BLaER1 treated with 17β-estradiol and CSF1 and Interleukin-3, amounts not matched to agents 10 nM and 100 nM (cell line): Measurements from ENCODE around the gene UTF1.
A peak's percentile ranks its signal among the peaks of the same experiment; 100 is the strongest.
"Not testable (repeated sequence)": the region's sequence is repeated elsewhere in the genome, so short reads cannot be mapped to it uniquely, and the experiment has no call there.

ENCODE experiments used
- H3K27ac ChIP-seq, 11 experiments: shearing (Covaris generic); formaldehyde crosslinking; 2 replicates each; pipeline ENCODE4 v1.8.1; 2022
- H3K27me3 ChIP-seq, 11 experiments: shearing (Covaris generic); formaldehyde crosslinking; 2 replicates each; pipeline ENCODE4 v1.8.1; 2022
- H3K36me3 ChIP-seq, 11 experiments: shearing (Covaris generic); formaldehyde crosslinking; 2 replicates each; pipeline ENCODE4 v1.8.1; 2022
- H3K4me1 ChIP-seq, 10 experiments: shearing (Covaris generic); formaldehyde crosslinking; 2 replicates each; pipeline ENCODE4 v1.8.1; 2022
- H3K4me2 ChIP-seq, 11 experiments: shearing (Covaris generic); formaldehyde crosslinking; 2 replicates each; pipeline ENCODE4 v1.8.1; 2022
- H3K4me3 ChIP-seq, 10 experiments: shearing (Covaris generic); formaldehyde crosslinking; 2 replicates each; pipeline ENCODE4 v1.8.1; 2022
- H3K9ac ChIP-seq, 11 experiments: shearing (Covaris generic); formaldehyde crosslinking; 2 replicates each; pipeline ENCODE4 v1.8.1; 2022
- H3K9me3 ChIP-seq, 11 experiments: shearing (Covaris generic); formaldehyde crosslinking; replicated peaks in 1 of 11; 2 replicates each; pipeline ENCODE4 v1.8.1; 2022
- H4K20me1 ChIP-seq, 11 experiments: shearing (Covaris generic); formaldehyde crosslinking; 2 replicates each; pipeline ENCODE4 v1.8.1; 2022
- Cebpa-rat ChIP-seq, 11 experiments: shearing (Covaris generic); IDR thresholded peaks; 2 replicates each; pipeline ENCODE4 v1.8.1; 2022

The UTF1 gene

DNA sequence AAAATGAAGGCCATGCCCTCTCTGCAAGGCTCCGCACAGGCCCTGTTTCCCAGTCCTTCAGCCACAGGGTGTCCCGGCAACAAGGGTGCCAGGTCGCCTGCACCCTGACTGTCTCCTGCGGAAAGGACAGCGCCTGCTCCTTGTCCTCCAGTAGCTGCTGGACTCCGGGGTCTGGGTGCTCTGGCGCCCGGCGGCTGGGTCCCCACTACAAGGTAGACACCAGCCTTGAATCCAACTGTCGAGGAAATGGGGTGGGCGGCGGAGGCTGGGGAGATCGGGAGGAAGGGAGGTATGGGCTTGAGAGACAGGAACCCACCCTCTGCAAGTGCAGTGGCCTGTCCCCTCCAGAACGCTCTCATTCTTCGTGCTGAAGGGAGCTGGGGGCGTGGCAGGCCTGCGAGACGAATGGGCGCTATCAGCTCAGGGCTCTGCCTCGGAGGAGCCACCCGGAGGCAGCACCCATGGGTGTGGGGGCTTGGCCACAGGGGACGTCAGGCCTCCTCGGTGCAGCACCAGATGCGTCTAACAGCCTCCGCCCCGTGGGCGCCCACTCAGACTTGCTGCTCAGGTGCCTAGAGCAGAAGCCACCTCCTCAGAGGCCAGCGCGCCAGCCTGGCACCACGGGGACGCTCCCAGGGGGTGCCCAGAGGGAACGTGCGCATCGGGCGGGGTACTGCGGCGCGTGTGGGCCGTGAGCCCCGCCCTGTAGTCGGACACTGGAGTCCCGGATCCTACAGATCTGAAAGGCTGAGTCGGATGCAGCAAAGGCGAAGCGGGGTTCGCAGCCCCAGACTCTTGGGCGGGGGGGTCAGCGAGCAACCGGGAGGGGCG, 31.1 kb downstream of the UTF1 start:
- no peak for TF ChIP-seq Cebpa-rat (IDR thresholded peaks at IDR 0.05)
- H3K4me2 ChIP-seq, result peak overlapping the region; percentile 86 to 100 (median 97)
- peak overlapping the region; percentile 81 to 100 (median 92) for H3K27ac ChIP-seq
- no peaks in the 10 kb centered on the region for H3K36me3 ChIP-seq
- H3K9ac ChIP-seq, result peak overlapping the region; percentile 82 to 90 (median 86)
- H3K9me3 ChIP-seq, result no peaks in the 10 kb centered on the region
- peak overlapping the region; percentile 57 to 75 (median 64) for H3K4me3 ChIP-seq
- H3K27me3 ChIP-seq, result peaks cover 0 to 19% (median 6%) of the 10 kb centered on the region in 11 experiments; a peak in 10 of 22 replicates
- H4K20me1 ChIP-seq, result peaks cover 0 to 20% (median 0%) of the 10 kb centered on the region in 11 experiments; a peak in 6 of 22 replicates
- H3K4me1 ChIP-seq, result peaks cover 75 to 92% (median 82%) of the 10 kb centered on the region in 10 experiments

DNA sequence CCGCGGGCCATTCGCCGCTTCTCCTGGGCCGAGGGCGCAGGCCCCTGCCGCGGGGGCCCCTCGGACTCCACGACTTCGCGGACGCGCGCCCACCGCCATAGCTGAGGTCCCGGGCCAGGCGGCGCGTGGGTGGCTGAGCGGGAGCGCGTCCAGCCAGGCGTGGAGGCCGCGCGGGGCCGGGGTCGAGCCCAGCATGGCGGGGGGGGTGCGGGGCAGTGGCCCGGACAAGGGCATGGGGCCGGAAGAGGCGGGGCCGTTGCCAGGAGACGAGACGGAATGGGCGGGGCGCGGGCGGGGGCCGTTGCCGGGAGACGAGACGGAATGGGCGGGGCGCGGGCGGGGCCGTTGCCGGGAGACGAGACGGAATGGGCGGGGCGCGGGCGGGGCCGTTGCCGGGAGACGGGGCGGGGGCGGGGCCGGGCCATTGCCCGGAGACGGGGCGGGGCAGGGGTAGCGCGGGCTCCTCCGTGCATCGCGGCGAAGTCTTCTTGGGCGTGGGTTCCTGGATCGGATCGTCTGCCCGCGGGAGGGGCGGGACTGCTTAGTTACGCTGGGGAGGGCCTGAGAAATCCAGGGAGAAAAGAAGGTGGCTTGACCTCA, 31.8 kb downstream of the UTF1 start:
- no peaks in the 10 kb centered on the region for H3K9me3 ChIP-seq
- peak overlapping the region; percentile 57 to 75 (median 64) for H3K4me3 ChIP-seq
- H4K20me1 ChIP-seq, result peaks cover 0 to 23% (median 0%) of the 10 kb centered on the region in 11 experiments; a peak in 6 of 22 replicates
- peaks cover 68 to 89% (median 75%) of the 10 kb centered on the region in 10 experiments for H3K4me1 ChIP-seq
- H3K27ac ChIP-seq, result peak overlapping the region; percentile 81 to 100 (median 92)
- H3K36me3 ChIP-seq, result no peaks in the 10 kb centered on the region
- H3K9ac ChIP-seq, result peak overlapping the region; percentile 82 to 90 (median 86)
- H3K4me2 ChIP-seq, result peak overlapping the region; percentile 86 to 100 (median 97)
- peaks cover 0 to 19% (median 6%) of the 10 kb centered on the region in 11 experiments; a peak in 10 of 22 replicates for H3K27me3 ChIP-seq
- TF ChIP-seq Cebpa-rat (IDR thresholded peaks at IDR 0.05), result no peak

DNA sequence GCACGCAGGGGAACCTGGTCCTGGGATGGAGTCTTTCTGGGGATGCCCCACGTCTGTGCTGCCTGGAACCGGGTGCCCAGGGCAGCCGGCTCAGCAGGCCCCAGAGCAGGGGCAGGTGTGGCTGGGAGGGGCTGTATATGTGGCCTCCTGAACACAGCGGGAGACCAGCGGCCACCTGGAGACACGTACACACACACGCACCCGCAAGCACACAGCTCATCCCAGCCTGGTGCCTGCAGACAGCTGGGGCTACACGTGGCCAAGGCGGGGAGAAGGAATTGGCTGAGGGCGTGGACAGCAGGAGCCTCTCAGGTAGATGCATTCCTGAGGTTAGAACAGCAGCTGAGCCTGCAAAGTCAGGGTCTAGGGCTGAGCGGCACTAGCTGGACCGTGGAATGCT, 32.7 kb downstream of the UTF1 start:
- Histone ChIP-seq H3K4me2 (peak overlapping the region; percentile 71 to 94 (median 79)), H3K4me1 (peaks cover 60 to 81% (median 66%) of the 10 kb centered on the region in 10 experiments), H4K20me1 (peaks cover 0 to 23% (median 0%) of the 10 kb centered on the region in 11 experiments; a peak in 6 of 22 replicates), H3K9ac (peak overlapping the region in 6 of 11 experiments; percentile 26 to 66 (median 47); a peak in 8 of 22 replicates), H3K27me3 (peaks cover 0 to 19% (median 6%) of the 10 kb centered on the region in 11 experiments; a peak in 10 of 22 replicates), H3K4me3 (peak overlapping the region in 6 of 10 experiments; percentile 31 to 57 (median 46); a peak in 9 of 20 replicates), H3K36me3 (peaks cover 0 to 5% (median 0%) of the 10 kb centered on the region in 11 experiments; a peak in 2 of 22 replicates), H3K9me3 (no peaks in the 10 kb centered on the region), H3K27ac (peak overlapping the region in 5 of 11 experiments; percentile 8 to 48 (median 37); a peak in 6 of 22 replicates)
- TF ChIP-seq Cebpa-rat (IDR thresholded peaks at IDR 0.05), result no peak

DNA sequence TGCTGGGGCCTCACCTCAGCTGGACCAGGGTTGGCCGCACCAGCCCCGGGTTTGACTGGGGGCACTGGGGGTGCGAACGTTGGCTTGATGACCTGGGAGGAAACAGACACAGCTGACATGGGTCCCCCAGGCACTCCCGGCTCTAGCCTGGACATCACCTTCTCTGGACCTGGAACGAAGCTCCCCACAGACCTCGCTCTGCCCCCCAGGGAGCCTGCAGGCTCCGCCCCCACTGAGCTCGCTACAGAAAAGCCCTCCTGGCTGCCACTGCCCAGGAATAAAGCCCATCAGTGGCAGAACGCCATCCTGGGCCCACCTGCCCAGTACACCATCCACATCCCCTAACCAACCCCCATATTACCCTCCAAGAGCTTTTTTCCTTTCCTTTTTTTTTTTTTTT, 33.7 kb downstream of the UTF1 start:
- Histone ChIP-seq H3K4me3 (no peak overlapping the region), H3K4me1 (peaks cover 50 to 71% (median 56%) of the 10 kb centered on the region in 10 experiments), H3K36me3 (peaks cover 0 to 14% (median 0%) of the 10 kb centered on the region in 11 experiments; a peak in 6 of 22 replicates), H3K27me3 (peaks cover 0 to 19% (median 6%) of the 10 kb centered on the region in 11 experiments; a peak in 10 of 22 replicates), H3K9me3 (no peaks in the 10 kb centered on the region), H4K20me1 (peaks cover 0 to 14% (median 0%) of the 10 kb centered on the region in 11 experiments; a peak in 6 of 22 replicates), H3K4me2 (peak overlapping the region; percentile 34 to 91 (median 78); a peak in 20 of 22 replicates), H3K9ac (peak overlapping the region in 1 of 11 experiments; percentile 10; a peak in 1 of 22 replicates), H3K27ac (no peak overlapping the region)
- no peak for TF ChIP-seq Cebpa-rat (IDR thresholded peaks at IDR 0.05)

DNA sequence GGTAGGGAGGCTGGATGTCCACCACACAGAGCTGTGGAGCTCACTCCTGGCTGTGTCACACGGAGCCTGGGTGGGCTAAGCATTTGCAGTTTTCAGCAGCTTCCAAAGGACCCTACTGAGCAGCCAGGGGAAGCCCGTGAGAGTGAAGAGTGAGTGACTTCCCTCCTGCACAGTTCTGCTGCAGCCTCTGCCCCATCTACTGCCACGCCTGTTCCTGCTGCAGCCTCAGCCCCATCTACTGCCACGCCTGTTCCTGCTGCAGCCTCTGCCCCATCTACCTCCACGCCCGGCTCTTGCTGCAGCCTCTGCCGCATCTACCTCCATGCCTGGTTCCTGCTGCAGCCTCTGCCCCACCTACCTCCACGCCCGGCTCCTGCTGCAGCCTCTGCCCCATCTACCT, 34.4 kb downstream of the UTF1 start:
- no peaks in the 10 kb centered on the region for H3K9me3 ChIP-seq
- no peak overlapping the region for H3K9ac ChIP-seq
- no peak for TF ChIP-seq Cebpa-rat (IDR thresholded peaks at IDR 0.05)
- H3K4me1 ChIP-seq, result peaks cover 50 to 65% (median 57%) of the 10 kb centered on the region in 10 experiments
- no peak overlapping the region for H3K27ac ChIP-seq
- peaks cover 0 to 19% (median 6%) of the 10 kb centered on the region in 11 experiments; a peak in 9 of 22 replicates for H3K27me3 ChIP-seq
- H3K36me3 ChIP-seq, result peaks cover 0 to 22% (median 0%) of the 10 kb centered on the region in 11 experiments; a peak in 7 of 22 replicates
- no peak overlapping the region for H3K4me3 ChIP-seq
- peaks cover 0 to 16% (median 0%) of the 10 kb centered on the region in 11 experiments; a peak in 7 of 22 replicates for H4K20me1 ChIP-seq
- peak overlapping the region; percentile 9 to 91 (median 78); a peak in 19 of 22 replicates for H3K4me2 ChIP-seq

DNA sequence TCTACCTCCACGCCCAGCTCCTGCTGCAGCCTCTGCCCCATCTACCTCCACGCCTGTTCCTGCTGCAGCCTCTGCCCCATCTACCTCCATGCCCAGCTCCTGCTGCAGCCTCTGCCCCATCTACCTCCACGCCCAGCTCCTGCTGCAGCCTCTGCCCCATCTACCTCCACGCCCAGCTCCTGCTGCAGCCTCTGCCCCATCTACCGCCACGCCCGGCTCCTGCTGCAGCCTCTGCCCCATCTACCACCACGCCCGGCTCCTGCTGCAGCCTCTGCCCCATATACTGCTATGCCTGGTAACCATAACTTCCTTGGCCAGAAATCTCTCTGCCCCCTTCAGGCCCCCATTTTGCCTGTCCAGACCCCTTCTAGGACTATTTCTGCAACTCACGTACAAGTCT, 35.0 kb downstream of the UTF1 start:
- not testable (repeated sequence) for H3K4me3 ChIP-seq, H3K9me3 ChIP-seq, H3K9ac ChIP-seq, H3K27ac ChIP-seq
- H4K20me1 ChIP-seq, result peaks cover 0 to 22% (median 0%) of the 10 kb centered on the region in 11 experiments; a peak in 8 of 22 replicates
- peak overlapping the region in 5 of 11 experiments; percentile 75 to 83 (median 78); a peak in 10 of 22 replicates for H3K4me2 ChIP-seq
- peaks cover 50 to 65% (median 54%) of the 10 kb centered on the region in 10 experiments for H3K4me1 ChIP-seq
- peaks cover 0 to 19% (median 6%) of the 10 kb centered on the region in 11 experiments; a peak in 9 of 22 replicates for H3K27me3 ChIP-seq
- peaks cover 0 to 28% (median 0%) of the 10 kb centered on the region in 11 experiments; a peak in 8 of 22 replicates for H3K36me3 ChIP-seq

DNA sequence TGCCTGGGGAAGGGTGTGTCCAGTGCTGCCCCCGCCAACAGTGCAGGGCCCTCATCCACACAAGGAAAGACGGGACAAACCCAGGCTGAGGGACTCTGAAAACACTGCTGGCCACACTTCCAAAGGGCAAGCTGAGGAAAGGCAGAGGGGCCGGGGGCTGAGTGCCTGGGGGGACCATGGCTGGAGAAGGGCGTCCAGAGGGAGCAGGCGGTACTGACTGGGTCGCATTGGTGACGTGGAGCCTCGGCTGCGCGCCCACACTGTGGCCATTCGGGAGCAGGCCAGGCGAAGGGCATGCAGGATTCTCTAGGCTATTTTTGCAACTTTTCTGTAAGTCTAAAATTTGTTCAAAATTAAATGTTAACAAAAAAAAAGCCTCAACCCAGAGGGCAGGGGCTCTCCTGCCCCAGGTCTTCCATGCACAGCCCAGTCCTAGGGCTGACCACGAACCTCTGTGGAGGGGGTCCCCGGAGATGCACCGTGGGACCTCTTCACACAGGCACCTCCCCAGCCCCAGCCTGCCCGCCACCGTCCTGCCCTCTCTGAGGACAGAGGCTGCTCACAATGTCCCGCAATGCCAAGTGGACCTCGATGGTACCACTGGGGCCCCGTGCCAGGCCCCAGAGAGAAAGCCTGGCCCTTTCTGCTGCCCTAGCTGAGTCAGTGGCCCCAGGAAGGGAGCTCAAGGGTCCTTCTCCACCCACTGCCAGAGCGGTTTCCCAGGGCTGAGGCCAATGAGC, 36.2 kb downstream of the UTF1 start:
- H3K27ac ChIP-seq, result no peak overlapping the region
- H3K4me1 ChIP-seq, result peaks cover 42 to 60% (median 46%) of the 10 kb centered on the region in 10 experiments
- peaks cover 0 to 40% (median 0%) of the 10 kb centered on the region in 11 experiments; a peak in 9 of 22 replicates for H3K36me3 ChIP-seq
- H3K9ac ChIP-seq, result peak overlapping the region in 1 of 11 experiments; percentile 18; a peak in 1 of 22 replicates
- no peak for TF ChIP-seq Cebpa-rat (IDR thresholded peaks at IDR 0.05)
- peak overlapping the region in 3 of 11 experiments; percentile 19 to 83 (median 78); a peak in 4 of 22 replicates for H3K4me2 ChIP-seq
- no peak overlapping the region for H3K4me3 ChIP-seq
- H4K20me1 ChIP-seq, result peaks cover 0 to 34% (median 0%) of the 10 kb centered on the region in 11 experiments; a peak in 7 of 22 replicates
- no peaks in the 10 kb centered on the region for H3K9me3 ChIP-seq
- H3K27me3 ChIP-seq, result peaks cover 0 to 14% (median 6%) of the 10 kb centered on the region in 11 experiments; a peak in 9 of 22 replicates

DNA sequence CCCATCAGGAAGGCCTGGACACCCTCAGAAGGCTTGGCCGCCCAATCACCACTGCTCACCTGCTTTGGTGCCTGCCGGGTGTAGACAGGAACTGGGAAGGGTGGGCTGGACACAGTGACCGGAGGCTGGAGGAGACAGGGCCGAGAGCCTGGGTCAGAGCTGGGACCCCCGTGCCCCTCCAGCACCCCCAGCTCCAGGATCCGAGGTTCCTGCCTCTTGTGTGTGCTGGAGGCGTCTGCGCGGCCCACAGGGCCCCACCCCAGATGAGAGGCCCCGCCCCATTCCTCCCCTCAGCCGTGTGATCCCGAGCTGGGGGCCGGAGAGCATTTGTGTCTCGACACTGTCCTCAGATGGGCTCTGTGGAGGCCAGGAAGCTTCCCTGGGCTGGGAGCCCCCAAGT, 37.3 kb downstream of the UTF1 start:
- H3K9me3 ChIP-seq, result no peaks in the 10 kb centered on the region
- H3K36me3 ChIP-seq, result peaks cover 0 to 48% (median 0%) of the 10 kb centered on the region in 11 experiments; a peak in 9 of 22 replicates

More for the DNA sequence above, 37.3 kb downstream of the UTF1 start:
- H3K4me1 ChIP-seq, result peaks cover 37 to 54% (median 40%) of the 10 kb centered on the region in 10 experiments
- peaks cover 0 to 41% (median 0%) of the 10 kb centered on the region in 11 experiments; a peak in 7 of 22 replicates for H4K20me1 ChIP-seq
- no peak overlapping the region for H3K4me2 ChIP-seq
- 0 out of 22 replicates have a peak overlapping the region, but pooled peaks of 1 of the 11 experiments have one; percentile 4 for H3K27ac ChIP-seq
- H3K27me3 ChIP-seq, result peaks cover 0 to 14% (median 6%) of the 10 kb centered on the region in 11 experiments; a peak in 9 of 22 replicates
- H3K9ac ChIP-seq, result no peak overlapping the region
- H3K4me3 ChIP-seq, result no peak overlapping the region
- no peak for TF ChIP-seq Cebpa-rat (IDR thresholded peaks at IDR 0.05)
